A549 (cell line): Measurements from ENCODE around the gene LRRC8E. TPM values are rescaled to one million over a fixed set of nuclear protein-coding genes. Genes with fewer than 3 reads are reported as not detected.

Experiments used
- ATAC-seq, 2 experiments: fragments of 200-7000 bp in 1 of 2; fragments of >200 bp in 1 of 2; cut with Nextera tagmentation in 1 of 2; cut with Tn5 transposase in 1 of 2; 3 replicates each; pipeline versions ENCODE4 v1.8.0 to v1.9.1; 2018 to 2020; ENCODE audit warnings: mild to moderate bottlenecking in 1 of 2, moderate library complexity in 1 of 2
- CTCF ChIA-PET: fragments of 300-600 bp; sonication (Branson Sonifier 250); formaldehyde crosslinking; extraction: SDS; loops from one replicate; lab custom pipeline; 2021; ENCODE audit warnings: antibody characterized with exemption, inconsistent platforms; lab: Yijun Ruan, JAX
- POLR2A ChIA-PET: fragments of 350-600 bp; formaldehyde crosslinking; extraction: SDS; loops from one replicate; lab custom pipeline; 2021; ENCODE audit warnings: antibody characterized with exemption, inconsistent platforms; lab: Yijun Ruan, JAX
- DNase-seq, 2 experiments: peaks; one replicate each; pipeline versions ENCODE4 v3.0.0 to v3.0.0-alpha.2; 2011 to 2016; ENCODE audit warnings: low read depth in 1 of 2, low spot score in 1 of 2
- FAIRE-seq: peaks from 2 replicates; lab custom pipeline; 2011; peaks lifted over from hg19 to GRCh38; lab: Jason Lieb, UNC
- H3K27ac ChIP-seq, 2 experiments: fragments of >200 bp; sonication (Bioruptor Twin); formaldehyde crosslinking; 3 replicates each; pipeline ENCODE4 v1.5.1; 2016 to 2017
- H3K4me1 ChIP-seq: fragments of >200 bp; sonication (Bioruptor Twin); formaldehyde crosslinking; 3 replicates; pipeline ENCODE4 v1.6.1; 2016
- H3K4me2 ChIP-seq: fragments of >200 bp; sonication (Bioruptor Twin); formaldehyde crosslinking; 3 replicates; pipeline ENCODE4 v1.6.1; 2016
- H3K4me3 ChIP-seq: fragments of >200 bp; sonication (Bioruptor Twin); formaldehyde crosslinking; 3 replicates; pipeline ENCODE4 v1.5.1; 2016
- H3K9me3 ChIP-seq: fragments of >200 bp; sonication (Bioruptor Twin); formaldehyde crosslinking; 3 replicates; pipeline ENCODE4 v1.6.1; 2016
- BHLHE40 ChIP-seq: IDR thresholded peaks from 2 replicates; pipeline ENCODE4 v1.6.1; 2012; ENCODE audit warnings: low read depth, low read length, inconsistent platforms
- CBX2 ChIP-seq: fragments of 200-600 bp; sonication (generic); IDR thresholded peaks from 2 replicates; pipeline ENCODE4 v1.6.1; 2016; ENCODE audit warnings: low read depth, mild to moderate bottlenecking, borderline replicate concordance
- CBX8 ChIP-seq: fragments of 200-600 bp; sonication (generic); IDR thresholded peaks from 2 replicates; pipeline ENCODE4 v1.6.1; 2016
- CEBPB ChIP-seq, 2 experiments: fragments of >200 bp in 1 of 2; sonication (Bioruptor Twin) in 1 of 2; formaldehyde crosslinking in 1 of 2; IDR thresholded peaks; 2 replicates each; pipeline ENCODE4 v1.6.1; 2012 to 2016
- CHD4 ChIP-seq: fragments of 200-600 bp; sonication (generic); IDR thresholded peaks from 2 replicates; pipeline ENCODE4 v1.6.1; 2016; ENCODE audit warnings: antibody characterized with exemption, mild to moderate bottlenecking, borderline replicate concordance
- CTCF ChIP-seq: fragments of >200 bp; sonication (Bioruptor Twin); formaldehyde crosslinking; IDR thresholded peaks from 3 replicates; pipeline ENCODE4 v1.5.1; 2016
- EHF ChIP-seq: fragments of 250-450 bp; sonication (Bioruptor Pico); IDR thresholded peaks from 2 replicates; pipeline ENCODE4 v1.5.0; 2020; ENCODE audit warnings: mild to moderate bottlenecking
- EHMT2 ChIP-seq: fragments of 200-600 bp; sonication (generic); IDR thresholded peaks from 2 replicates; pipeline ENCODE4 v1.6.1; 2016; ENCODE audit warnings: antibody characterized with exemption, low read depth, mild to moderate bottlenecking, moderate library complexity
- ESRRA ChIP-seq: fragments of 150-350 bp; IDR thresholded peaks from 2 replicates; pipeline ENCODE4 v1.6.1; 2014; ENCODE audit warnings: mild to moderate bottlenecking, low read length, borderline replicate concordance
- FOSB ChIP-seq: fragments of 250-450 bp; sonication (Bioruptor Pico); IDR thresholded peaks from 2 replicates; pipeline ENCODE4 v1.5.0; 2020; ENCODE audit warnings: mild to moderate bottlenecking, moderate library complexity
- GATA3 ChIP-seq: IDR thresholded peaks from 2 replicates; pipeline ENCODE4 v1.6.1; 2012; ENCODE audit warnings: borderline replicate concordance
- HDAC2 ChIP-seq: fragments of 200-600 bp; sonication (generic); IDR thresholded peaks from 2 replicates; pipeline ENCODE4 v1.6.1; 2016
- HES2 ChIP-seq: fragments of >200 bp; sonication (Bioruptor Twin); formaldehyde crosslinking; IDR thresholded peaks from 2 replicates; pipeline ENCODE4 v1.6.1; 2016
- HEYL ChIP-seq: fragments of 250-450 bp; sonication (Bioruptor Pico); IDR thresholded peaks from 2 replicates; pipeline ENCODE4 v1.8.0; 2021; ENCODE audit warnings: mild to moderate bottlenecking, moderate library complexity
- KDM1A ChIP-seq: fragments of 200-600 bp; sonication (generic); IDR thresholded peaks from 2 replicates; pipeline ENCODE4 v1.6.1; 2016; ENCODE audit warnings: low read depth, mild to moderate bottlenecking
- MYC ChIP-seq: IDR thresholded peaks from 2 replicates; pipeline ENCODE4 v1.6.1; 2012; ENCODE audit warnings: mild to moderate bottlenecking, inconsistent platforms, low read length, improper control_type of control experiment, borderline replicate concordance
- PBX3 ChIP-seq: IDR thresholded peaks from 2 replicates; pipeline ENCODE4 v1.6.1; 2012
- POLR2AphosphoS2 ChIP-seq: conservative IDR thresholded peaks from 2 replicates; pipeline ENCODE4 v1.6.1; 2012; ENCODE audit warnings: low read length, improper control_type of control experiment, inconsistent platforms
- RAD21 ChIP-seq, 2 experiments: fragments of >200 bp in 1 of 2; sonication (Bioruptor Twin) in 1 of 2; formaldehyde crosslinking in 1 of 2; IDR thresholded peaks in 1 of 2; conservative IDR thresholded peaks in 1 of 2; 2 replicates in 1 of 2; 3 replicates in 1 of 2; pipeline ENCODE4 v1.6.1; 2012 to 2018; ENCODE audit warnings: inconsistent platforms in 1 of 2
- RARB ChIP-seq: fragments of 250-450 bp; sonication (Bioruptor Pico); IDR thresholded peaks from 2 replicates; pipeline ENCODE4 v1.8.0; 2021; ENCODE audit warnings: mild to moderate bottlenecking, moderate library complexity
- RCOR1 ChIP-seq: fragments of 150-350 bp; IDR thresholded peaks from 2 replicates; pipeline ENCODE4 v1.6.1; 2014; ENCODE audit warnings: antibody characterized with exemption, low read length, low read depth
- RFX5 ChIP-seq: fragments of 450-650 bp; IDR thresholded peaks from 2 replicates; pipeline ENCODE4 v1.7.1; 2014; ENCODE audit warnings: antibody characterized with exemption, mild to moderate bottlenecking, moderate library complexity
- RNF2 ChIP-seq: fragments of 200-600 bp; sonication (generic); IDR thresholded peaks from 2 replicates; pipeline ENCODE4 v1.6.1; 2016; ENCODE audit warnings: low read depth, mild to moderate bottlenecking, antibody characterized with exemption, moderate library complexity, borderline replicate concordance
- ZC3H11A ChIP-seq: fragments of 450-650 bp; IDR thresholded peaks from 2 replicates; pipeline ENCODE4 v1.6.1; 2014; ENCODE audit warnings: antibody characterized with exemption, mild to moderate bottlenecking
- ZSCAN20 ChIP-seq: fragments of 250-450 bp; sonication (Bioruptor Pico); IDR thresholded peaks from 2 replicates; pipeline ENCODE4 v1.8.0; 2022; ENCODE audit warnings: mild to moderate bottlenecking, moderate library complexity
- WGBS: methylation state at CpG from one replicate; pipeline ENCODE4 v1.1.6; 2017; ENCODE audit errors: missing lambda C conversion rate; 5-methylcytosine and 5-hydroxymethylcytosine counted together
- polyA plus RNA-seq, 4 experiments: library from polyadenylated mRNA; depleted of rRNA in 3 of 4; stranded (reverse); fragments of >200 nt; fragmentation: RNase III in 1 of 4; extraction: RNeasy Plus Mini Kit Qiagen cat#74134 plus additional on column Dnase treatment in 1 of 4; gene quantifications; 2 replicates in 3 of 4; 3 replicates in 1 of 4; pipeline ENCODE4 v1.2.3, GENCODE V29; 2011 to 2017

LRRC8E gene
- polyA plus RNA-seq, 2 of the 4 experiments (the other 2 are of a cell fraction) = 4.0 to 4.4 TPM

- TF ChIP-seq CTCF = no peak
- TF ChIP-seq POLR2AphosphoS2 = no peak
- TF ChIP-seq RAD21 (conservative IDR thresholded peaks at IDR 0.05 in 1 of 2, IDR thresholded peaks at IDR 0.05 in 1 of 2) = no peak
- no peak for TF ChIP-seq FOSB
- no peak for TF ChIP-seq CBX8
- TF ChIP-seq CEBPB (IDR thresholded peaks at IDR 0.05) = no peak
- no peak for TF ChIP-seq KDM1A
- TF ChIP-seq EHMT2 = no peak
- no peak for TF ChIP-seq MYC
- no peak for TF ChIP-seq ESRRA
- no peak for TF ChIP-seq RFX5
- TF ChIP-seq RARB = no peak
Observed at GRCh38 chr19:7842661-7843294, 45.5 kb upstream of the LRRC8E start (continued).

- Histone ChIP-seq H3K4me1 (no peaks in the 10 kb centered on the region), H3K27ac (no peak overlapping the region), H3K4me2 (no peak overlapping the region), H3K9me3 (no peaks in the 10 kb centered on the region), H3K4me3 (no peak overlapping the region)
- no peak for FAIRE-seq
- ChIA-PET POLR2A (no interaction called here), CTCF (interaction anchor here (1.7 kb wide), 1 partner anchor 9 kb away, joined by 8 read pairs; no protein-coding TSS in a partner anchor)
- DNase-seq = no peak
- 87% methylated on average over 6 of the region's 6 CpGs for WGBS
- no peak for TF ChIP-seq RNF2
- TF ChIP-seq CHD4 = no peak
- no peak for TF ChIP-seq BHLHE40
- no peak for TF ChIP-seq RCOR1
- TF ChIP-seq ZC3H11A = no peak
- no peak for TF ChIP-seq EHF
- TF ChIP-seq MYC = no peak
- no peak for TF ChIP-seq HES2
- no peak for TF ChIP-seq HDAC2
- no peak for TF ChIP-seq CTCF
- no peak for TF ChIP-seq HEYL (CRISPR knock-in tag)
- no peak for TF ChIP-seq GATA3
- no peak for TF ChIP-seq PBX3
- TF ChIP-seq ZSCAN20 = no peak
- no peak for TF ChIP-seq CBX2
- TF ChIP-seq RFX5 = no peak
- ATAC-seq = no peak
Observed at GRCh38 chr19:7843521-7843920, 44.8 kb upstream of the LRRC8E start.
